A673 (cell line): ENCODE data around the gene ULK4. TPM values are rescaled to one million over a fixed set of nuclear protein-coding genes. Genes with fewer than 3 reads are reported as not detected.

ENCODE experiments used
- BruUV-seq: library from RNA; stranded (reverse); fragments of 400-500 nt; replicated peaks from 2 replicates; lab custom pipeline; 2021; lab: Mats Ljungman, UMichigan
- CTCF ChIA-PET: fragments of 300-600 bp; sonication (Branson Sonifier 250); formaldehyde crosslinking; loops from one replicate; lab custom pipeline; 2022; ENCODE audit warnings: antibody characterized with exemption; lab: Charles Lee
- POLR2A ChIA-PET: fragments of 300-600 bp; sonication (Branson Sonifier 250); formaldehyde crosslinking; loops from one replicate; lab custom pipeline; 2022; ENCODE audit warnings: antibody characterized with exemption; ENCODE audit not compliant: low non-redundant PET; lab: Charles Lee
- DNase-seq: peaks from one replicate; pipeline ENCODE4 v3.0.0-alpha.2; 2015; ENCODE audit warnings: low spot score
- H3K27ac ChIP-seq: fragments of 200-600 bp; sonication (generic); 2 replicates; pipeline ENCODE4 v1.5.1; 2016; ENCODE audit warnings: mixed run types, low read depth, mild to moderate bottlenecking, mixed read lengths, antibody characterized with exemption, low read length; ENCODE audit not compliant: poor library complexity, severe bottlenecking
- H3K27me3 ChIP-seq: fragments of 200-600 bp; sonication (generic); replicated peaks from 2 replicates; pipeline ENCODE4 v1.6.1; 2017; ENCODE audit warnings: mixed run types, low read depth, mild to moderate bottlenecking, mixed read lengths, antibody characterized with exemption, low read length; ENCODE audit not compliant: insufficient read depth, poor library complexity
- H3K36me3 ChIP-seq: fragments of 200-600 bp; sonication (generic); 2 replicates; pipeline ENCODE4 v1.6.1; 2016; ENCODE audit warnings: mixed run types, mild to moderate bottlenecking, mixed read lengths, antibody characterized with exemption, low read length; ENCODE audit not compliant: insufficient read depth, poor library complexity, severe bottlenecking
- H3K4me1 ChIP-seq: fragments of 200-600 bp; sonication (generic); 2 replicates; pipeline ENCODE4 v1.6.1; 2017; ENCODE audit warnings: mixed run types, mild to moderate bottlenecking, mixed read lengths, antibody characterized with exemption, low read length; ENCODE audit not compliant: insufficient read depth, poor library complexity, severe bottlenecking
- H3K4me3 ChIP-seq: fragments of 200-600 bp; sonication (generic); 2 replicates; pipeline ENCODE4 v1.5.1; 2016; ENCODE audit warnings: low read depth, mixed run types, mild to moderate bottlenecking, mixed read lengths, low read length; ENCODE audit not compliant: poor library complexity, severe bottlenecking
- H3K9me3 ChIP-seq: fragments of 200-600 bp; sonication (generic); 2 replicates; pipeline ENCODE4 v1.6.1; 2016; ENCODE audit warnings: mixed run types, low read depth, mild to moderate bottlenecking, mixed read lengths, antibody characterized with exemption, low read length; ENCODE audit not compliant: poor library complexity, severe bottlenecking
- EZH2 ChIP-seq: fragments of 200-600 bp; sonication (generic); IDR thresholded peaks from 2 replicates; pipeline ENCODE4 v1.6.1; 2017; ENCODE audit warnings: borderline replicate concordance, low read depth, mild to moderate bottlenecking, mixed read lengths, antibody characterized with exemption, low read length; ENCODE audit not compliant: poor library complexity, severe bottlenecking
- intact Hi-C: fragments of 100-400 bp; cut with micrococcal nuclease; formaldehyde crosslinking; loops from one replicate; pipeline ENCODE4 v1.10.0; 2022; ENCODE audit not compliant: unreplicated experiment
- total RNA-seq: library from RNA; stranded (reverse); gene quantifications from 2 replicates; pipeline ENCODE4 v1.2.3, GENCODE V29; 2021
- TF ChIP-seq, protein P1 (sequence below): fragments of 300-800, 200-600 bp; sonication (generic); conservative IDR thresholded peaks from 2 replicates; pipeline ENCODE4 v1.5.1; 2017; ENCODE audit warnings: low read depth, mild to moderate bottlenecking, antibody characterized with exemption, low read length, moderate library complexity, mixed read lengths

Gene ULK4
- total RNA-seq, 1 experiment from 2014 or later, result 7.4 TPM

DNA sequence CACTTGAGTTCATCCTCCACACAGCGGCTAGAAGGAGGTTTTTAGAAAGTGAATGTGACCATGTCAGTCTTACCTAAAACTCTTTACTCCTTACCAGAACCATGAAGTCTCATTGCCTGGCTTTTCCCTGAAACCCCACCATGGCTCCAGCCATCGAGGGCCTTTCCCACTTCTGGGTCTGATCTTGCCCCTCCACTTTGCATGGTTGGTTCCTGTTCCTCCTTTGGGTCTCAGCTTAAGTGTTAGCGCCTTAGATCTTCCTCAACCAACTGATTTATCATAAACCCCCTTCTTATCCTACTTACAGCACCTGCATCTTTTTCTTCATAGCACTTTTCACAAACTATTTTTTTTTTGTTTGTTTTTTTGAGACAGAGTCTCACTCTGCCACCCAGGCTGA is 45.9 kb upstream of the ULK4 start:
- DNase-seq, result no peak
- Histone ChIP-seq H3K27me3 (no peaks in the 10 kb centered on the region), H3K36me3 (no peaks in the 10 kb centered on the region), H3K9me3 (no peaks in the 10 kb centered on the region), H3K27ac (no peak overlapping the region), H3K4me1 (no peaks in the 10 kb centered on the region), H3K4me3 (no peak overlapping the region)
- POLR2A ChIA-PET, result no interaction called here
- TF ChIP-seq, protein P1, sequence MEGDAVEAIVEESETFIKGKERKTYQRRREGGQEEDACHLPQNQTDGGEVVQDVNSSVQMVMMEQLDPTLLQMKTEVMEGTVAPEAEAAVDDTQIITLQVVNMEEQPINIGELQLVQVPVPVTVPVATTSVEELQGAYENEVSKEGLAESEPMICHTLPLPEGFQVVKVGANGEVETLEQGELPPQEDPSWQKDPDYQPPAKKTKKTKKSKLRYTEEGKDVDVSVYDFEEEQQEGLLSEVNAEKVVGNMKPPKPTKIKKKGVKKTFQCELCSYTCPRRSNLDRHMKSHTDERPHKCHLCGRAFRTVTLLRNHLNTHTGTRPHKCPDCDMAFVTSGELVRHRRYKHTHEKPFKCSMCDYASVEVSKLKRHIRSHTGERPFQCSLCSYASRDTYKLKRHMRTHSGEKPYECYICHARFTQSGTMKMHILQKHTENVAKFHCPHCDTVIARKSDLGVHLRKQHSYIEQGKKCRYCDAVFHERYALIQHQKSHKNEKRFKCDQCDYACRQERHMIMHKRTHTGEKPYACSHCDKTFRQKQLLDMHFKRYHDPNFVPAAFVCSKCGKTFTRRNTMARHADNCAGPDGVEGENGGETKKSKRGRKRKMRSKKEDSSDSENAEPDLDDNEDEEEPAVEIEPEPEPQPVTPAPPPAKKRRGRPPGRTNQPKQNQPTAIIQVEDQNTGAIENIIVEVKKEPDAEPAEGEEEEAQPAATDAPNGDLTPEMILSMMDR, result no peak
- no peak for TF ChIP-seq EZH2
- CTCF ChIA-PET, result no interaction called here
- intact Hi-C loops, result no loop called here
- no TSS peak for BruUV-seq

DNA sequence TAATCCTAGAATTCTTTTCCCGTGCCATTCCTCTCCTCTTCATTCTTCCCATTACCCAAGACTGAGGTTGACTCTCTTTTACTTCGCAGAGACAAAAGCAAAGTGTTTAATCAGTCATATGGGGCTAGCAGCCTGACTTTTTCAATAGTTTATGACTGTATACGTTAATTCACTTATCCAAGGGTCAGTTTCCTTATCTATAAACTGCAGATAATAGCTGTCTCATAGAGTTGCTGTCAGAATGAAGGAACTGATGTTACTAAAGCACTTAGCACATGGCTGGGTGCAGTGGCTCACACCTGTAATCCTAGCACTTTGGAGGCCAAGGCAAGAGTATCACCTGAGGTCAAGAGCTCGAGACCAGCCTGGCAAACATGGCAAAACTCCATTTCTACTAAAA is 43.5 kb upstream of the ULK4 start:
- BruUV-seq, result no TSS peak
- H3K4me1 ChIP-seq, result no peaks in the 10 kb centered on the region
- intact Hi-C loops, result no loop called here
- no peaks in the 10 kb centered on the region for H3K36me3 ChIP-seq
- H3K27me3 ChIP-seq, result no peaks in the 10 kb centered on the region
- no peak for DNase-seq
- TF ChIP-seq, protein P1, result no peak
- no peak for TF ChIP-seq EZH2
- no peak overlapping the region for H3K27ac ChIP-seq
- ChIA-PET CTCF (no interaction called here), POLR2A (no interaction called here)
- no peak overlapping the region for H3K4me3 ChIP-seq
- no peaks in the 10 kb centered on the region for H3K9me3 ChIP-seq

DNA sequence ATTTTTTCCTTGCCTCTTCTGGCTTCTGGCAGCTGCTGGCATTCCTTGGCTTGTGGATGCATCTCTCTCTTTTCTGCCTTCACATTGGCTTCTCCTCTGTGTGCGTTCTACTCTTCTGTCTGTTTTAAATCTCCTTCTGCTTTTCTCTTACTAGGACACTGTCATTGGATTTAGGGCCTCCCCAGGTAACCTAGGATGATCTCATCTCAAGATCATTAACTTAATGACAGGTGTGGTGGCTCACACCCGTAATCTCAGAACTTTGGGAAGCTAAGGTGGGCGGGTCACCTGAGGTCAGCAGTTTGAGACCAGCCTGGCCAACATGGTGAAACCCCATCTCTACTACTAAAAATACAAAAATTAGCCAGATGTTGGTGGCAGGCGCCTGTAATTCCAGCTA is 40.9 kb upstream of the ULK4 start:
- DNase-seq, result no peak
- H3K9me3 ChIP-seq, result no peaks in the 10 kb centered on the region
- no TSS peak for BruUV-seq
- TF ChIP-seq, protein P1, result no peak
- TF ChIP-seq EZH2, result no peak
- no peaks in the 10 kb centered on the region for H3K4me1 ChIP-seq
- ChIA-PET CTCF (no interaction called here), POLR2A (no interaction called here)
- no peak overlapping the region for H3K4me3 ChIP-seq
- intact Hi-C loops, result no loop called here
- H3K27ac ChIP-seq, result no peak overlapping the region
- H3K36me3 ChIP-seq, result no peaks in the 10 kb centered on the region
- H3K27me3 ChIP-seq, result no peaks in the 10 kb centered on the region
